Stomach (tissue), 9 donors: ENCODE results near the gene IFNAR1. TPM values are rescaled to one million over a fixed set of nuclear protein-coding genes. Genes with fewer than 3 reads are reported as not detected.

Source experiments
- DNase-seq, 2 donors: peaks; one replicate each; pipeline versions ENCODE4 v3.0.0 to v3.0.0-alpha.2; 2013 to 2019
- H3K27ac ChIP-seq, 5 donors: fragments of 200-600 bp in 4 of 5; sonication (generic) in 4 of 5; one replicate each; pipeline ENCODE4 v1.5.1; 2013 to 2019; ENCODE audit warnings: mild to moderate bottlenecking in 1 of 5, moderate library complexity in 1 of 5
- H3K27me3 ChIP-seq, 3 donors: fragments of 200-600 bp; sonication (generic); one replicate each; pipeline ENCODE4 v1.5.1; 2017 to 2019; ENCODE audit warnings: mixed run types in 1 of 3
- H3K36me3 ChIP-seq, 4 donors: fragments of 200-600 bp; sonication (generic); 1 replicate in 3 of 4; 2 replicates in 1 of 4; pipeline ENCODE4 v1.5.1; 2016 to 2019
- H3K4me1 ChIP-seq, 4 donors: fragments of 200-600 bp; sonication (generic); one replicate each; pipeline ENCODE4 v1.5.1; 2016 to 2019
- H3K4me3 ChIP-seq, 4 donors: fragments of 200-600 bp; sonication (generic) in 3 of 4; one replicate each; pipeline ENCODE4 v1.5.1; 2016 to 2019; ENCODE audit warnings: mild to moderate bottlenecking in 1 of 4
- H3K9me3 ChIP-seq, 4 donors: fragments of 200-600 bp; sonication (generic); one replicate each; pipeline ENCODE4 v1.5.1; 2016 to 2019
- EP300 ChIP-seq: sonication (generic); formaldehyde crosslinking; IDR thresholded peaks from one replicate; pipeline ENCODE4 v1.6.1; 2017; ENCODE audit warnings: antibody characterized with exemption
- POLR2A ChIP-seq, 4 donors: fragments of 450-650 bp; IDR thresholded peaks; one replicate each; pipeline ENCODE4 v1.6.1; 2016; ENCODE audit warnings: antibody characterized with exemption in 4 of 4, control low read depth in 2 of 4, mild to moderate bottlenecking in 1 of 4, moderate library complexity in 1 of 4
- POLR2AphosphoS5 ChIP-seq, 3 donors: sonication (generic); formaldehyde crosslinking; IDR thresholded peaks; one replicate each; pipeline ENCODE4 v1.6.1; 2016; ENCODE audit warnings: antibody characterized with exemption in 3 of 3
- WGBS, 5 donors: extraction: QIAGEN DNeasy Blood & Tissue Kit in 3 of 5; methylation state at CpG; one replicate each; pipeline versions ENCODE4 v1.1.5 to v1.1.7; 2013 to 2018; 5-methylcytosine and 5-hydroxymethylcytosine counted together
- intact Hi-C: fragments of 100-400 bp; cut with DNase I; formaldehyde crosslinking; loops from one replicate; pipeline ENCODE4 v1.15.1; 2023; ENCODE audit warnings: low total_unique reads
- polyA plus RNA-seq, 3 donors: library from polyadenylated mRNA; stranded (reverse); fragments of 200-250 nt; gene quantifications; one replicate each; pipeline ENCODE4 v1.2.3, GENCODE V29; 2013
- total RNA-seq, 5 donors: library from RNA; depleted of rRNA; stranded (reverse); fragments of >200 nt; gene quantifications; one replicate each; pipeline versions ENCODE4 v1.1.0 to v1.2.3, GENCODE V29; 2014 to 2016
- TF ChIP-seq, protein P1 (sequence below), 7 experiments: fragments of 450-650 bp in 4 of 7; fragments of 200-600 bp in 3 of 7; sonication (generic) in 3 of 7; IDR thresholded peaks; one replicate each; pipeline ENCODE4 v1.5.1; 2016 to 2019; ENCODE audit warnings: antibody characterized with exemption in 7 of 7, control low read depth in 2 of 7, mild to moderate bottlenecking in 1 of 7
- donor health status: healthy with polysubstance abuse.
- donor health status: Bipolar disorder and iron deficiency.
- donor health status: healthy.

IFNAR1 gene
- total and polyA plus RNA-seq, 8 donors = 2.6 to 34.5 (median 11.2) TPM

DNA sequence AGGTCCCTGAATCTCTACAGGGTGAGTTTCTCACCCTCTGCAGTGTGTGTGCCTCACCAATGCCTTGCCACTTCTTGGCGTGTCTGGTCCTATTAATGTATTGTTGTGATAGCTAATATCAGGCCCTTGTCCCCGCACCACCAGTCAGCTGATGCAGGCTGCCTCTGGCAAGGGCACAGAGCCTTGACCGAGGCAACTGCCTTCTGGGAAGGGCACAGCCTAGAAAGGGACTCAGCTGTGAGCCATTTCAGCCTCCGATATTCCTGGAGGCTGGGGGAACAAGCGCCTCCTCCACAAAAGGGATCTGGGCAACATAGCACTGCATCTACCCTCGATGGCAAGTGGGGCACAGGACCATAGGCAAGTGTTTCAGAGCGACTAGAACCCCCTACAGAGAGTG lies 31.6 kb upstream of the IFNAR1 start:
- H3K27me3 ChIP-seq = no peaks in the 10 kb centered on the region
- peaks cover 11 to 97% (median 86%) of the 10 kb centered on the region in 4 donors for H3K36me3 ChIP-seq
- TF ChIP-seq, protein P1, sequence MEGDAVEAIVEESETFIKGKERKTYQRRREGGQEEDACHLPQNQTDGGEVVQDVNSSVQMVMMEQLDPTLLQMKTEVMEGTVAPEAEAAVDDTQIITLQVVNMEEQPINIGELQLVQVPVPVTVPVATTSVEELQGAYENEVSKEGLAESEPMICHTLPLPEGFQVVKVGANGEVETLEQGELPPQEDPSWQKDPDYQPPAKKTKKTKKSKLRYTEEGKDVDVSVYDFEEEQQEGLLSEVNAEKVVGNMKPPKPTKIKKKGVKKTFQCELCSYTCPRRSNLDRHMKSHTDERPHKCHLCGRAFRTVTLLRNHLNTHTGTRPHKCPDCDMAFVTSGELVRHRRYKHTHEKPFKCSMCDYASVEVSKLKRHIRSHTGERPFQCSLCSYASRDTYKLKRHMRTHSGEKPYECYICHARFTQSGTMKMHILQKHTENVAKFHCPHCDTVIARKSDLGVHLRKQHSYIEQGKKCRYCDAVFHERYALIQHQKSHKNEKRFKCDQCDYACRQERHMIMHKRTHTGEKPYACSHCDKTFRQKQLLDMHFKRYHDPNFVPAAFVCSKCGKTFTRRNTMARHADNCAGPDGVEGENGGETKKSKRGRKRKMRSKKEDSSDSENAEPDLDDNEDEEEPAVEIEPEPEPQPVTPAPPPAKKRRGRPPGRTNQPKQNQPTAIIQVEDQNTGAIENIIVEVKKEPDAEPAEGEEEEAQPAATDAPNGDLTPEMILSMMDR (IDR thresholded peaks at IDR 0.05) = no peak
- TF ChIP-seq POLR2A (IDR thresholded peaks at IDR 0.05) = no peak
- TF ChIP-seq POLR2AphosphoS5 (IDR thresholded peaks at IDR 0.05) = no peak
- TF ChIP-seq EP300 = no peak
- peak overlapping the region in 4 of 5 donors; percentile 9 to 35 (median 29) for H3K27ac ChIP-seq
- H3K4me3 ChIP-seq = no peak overlapping the region
- 53 to 82% (median 68%) methylated on average over 5 to 7 of the region's 7 CpGs for WGBS, 5 donors
- peaks cover 8 to 35% (median 20%) of the 10 kb centered on the region in 4 donors for H3K4me1 ChIP-seq
- DNase-seq = no peak
- intact Hi-C loops = no loop called here
- H3K9me3 ChIP-seq = no peaks in the 10 kb centered on the region

DNA sequence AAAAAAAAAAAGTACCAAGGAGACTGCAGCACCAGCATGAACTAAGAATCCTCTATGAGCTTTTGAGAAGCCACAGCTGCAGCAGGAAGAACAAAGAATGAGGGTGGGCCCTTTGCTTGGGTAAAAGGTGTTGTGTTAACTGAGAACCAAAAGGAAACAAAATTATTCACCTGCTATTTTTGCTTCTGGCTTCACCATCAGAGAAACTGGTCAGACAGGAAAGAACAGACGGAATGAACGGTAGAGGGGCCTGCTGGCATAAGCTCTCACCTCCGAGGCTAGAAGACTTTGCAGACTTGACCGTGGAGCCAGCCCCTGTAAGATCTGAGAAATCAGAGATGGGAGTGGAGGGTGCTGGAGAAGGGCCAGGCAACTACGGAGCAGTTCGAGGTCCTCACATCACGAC lies 31.0 kb upstream of the IFNAR1 start:
- peaks cover 11 to 90% (median 79%) of the 10 kb centered on the region in 4 donors for H3K36me3 ChIP-seq
- peak in 1 of 2 donors; percentile 68 for DNase-seq
- intact Hi-C loops = no loop called here
- H3K4me3 ChIP-seq = no peak overlapping the region
- TF ChIP-seq EP300 = no peak
- no peak for TF ChIP-seq POLR2AphosphoS5 (IDR thresholded peaks at IDR 0.05)
- TF ChIP-seq POLR2A (IDR thresholded peaks at IDR 0.05) = no peak
- TF ChIP-seq, protein P1 (IDR thresholded peaks at IDR 0.05) = no peak
- H3K4me1 ChIP-seq = peaks cover 8 to 40% (median 19%) of the 10 kb centered on the region in 4 donors
- 24 to 49% (median 32%) methylated on average over 7 of the region's 7 CpGs for WGBS, 5 donors
- no peaks in the 10 kb centered on the region for H3K27me3 ChIP-seq
- no peaks in the 10 kb centered on the region for H3K9me3 ChIP-seq
- peak overlapping the region in 3 of 5 donors; percentile 26 to 35 (median 32) for H3K27ac ChIP-seq

DNA sequence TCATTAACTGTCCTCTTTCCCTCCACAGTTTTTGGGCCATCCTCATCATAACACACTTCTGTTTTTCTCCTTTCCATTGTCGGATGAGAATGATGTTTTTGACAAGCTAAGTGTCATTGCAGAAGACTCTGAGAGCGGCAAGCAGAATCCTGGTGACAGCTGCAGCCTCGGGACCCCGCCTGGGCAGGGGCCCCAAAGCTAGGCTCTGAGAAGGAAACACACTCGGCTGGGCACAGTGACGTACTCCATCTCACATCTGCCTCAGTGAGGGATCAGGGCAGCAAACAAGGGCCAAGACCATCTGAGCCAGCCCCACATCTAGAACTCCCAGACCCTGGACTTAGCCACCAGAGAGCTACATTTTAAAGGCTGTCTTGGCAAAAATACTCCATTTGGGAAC lies 28.6 kb upstream of the IFNAR1 start:
- peaks cover 11 to 70% (median 64%) of the 10 kb centered on the region in 4 donors for H3K36me3 ChIP-seq
- H3K27me3 ChIP-seq = no peaks in the 10 kb centered on the region
- TF ChIP-seq POLR2AphosphoS5 (IDR thresholded peaks at IDR 0.05) (no peak), POLR2A (IDR thresholded peaks at IDR 0.05) (no peak), EP300 (no peak)
- TF ChIP-seq, protein P1 (IDR thresholded peaks at IDR 0.05) = no peak
- no peak overlapping the region for H3K27ac ChIP-seq
- WGBS, 5 donors = 84 to 96% (median 92%) methylated on average over 4 to 6 of the region's 6 CpGs
- intact Hi-C loops = no loop called here
- peaks cover 8 to 45% (median 22%) of the 10 kb centered on the region in 4 donors for H3K4me1 ChIP-seq
- H3K4me3 ChIP-seq = no peak overlapping the region
- no peak for DNase-seq
- H3K9me3 ChIP-seq = no peaks in the 10 kb centered on the region

DNA sequence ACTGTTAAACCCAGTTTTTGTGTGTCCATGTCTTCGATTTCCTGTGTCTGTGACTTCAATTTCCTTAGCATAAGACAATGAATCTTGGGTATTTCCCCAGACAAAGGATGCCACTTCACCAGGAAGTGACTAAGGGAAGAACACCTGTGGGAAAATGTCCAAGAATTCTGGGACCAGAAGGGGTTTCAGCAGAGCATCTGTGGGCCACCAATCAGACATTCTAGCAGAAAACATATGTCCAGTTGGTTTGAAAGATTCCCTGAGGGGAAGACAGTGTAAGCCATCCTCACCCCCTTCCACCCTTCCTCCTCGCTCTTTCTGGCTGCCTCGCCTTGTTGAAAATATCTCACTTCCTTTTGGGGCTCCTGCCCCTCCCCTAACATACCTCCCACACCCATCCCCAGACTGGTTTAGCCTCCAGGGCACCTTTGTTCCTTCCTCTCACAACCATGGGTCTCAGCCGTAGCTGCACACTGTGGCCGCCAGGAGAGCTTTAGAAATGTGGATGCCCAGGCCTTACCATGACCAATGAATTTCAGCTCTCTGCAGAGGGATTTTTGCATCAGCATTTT lies 25.5 kb upstream of the IFNAR1 start:
- intact Hi-C loops = no loop called here
- WGBS, 5 donors = 54 to 65% (median 59%) methylated on average over 5 of the region's 5 CpGs
- Histone ChIP-seq H3K9me3 (no peaks in the 10 kb centered on the region), H3K27me3 (no peaks in the 10 kb centered on the region), H3K4me3 (no peak overlapping the region), H3K36me3 (peaks cover 7 to 38% (median 33%) of the 10 kb centered on the region in 4 donors), H3K4me1 (peaks cover 0 to 43% (median 18%) of the 10 kb centered on the region in 4 donors), H3K27ac (peak overlapping the region in 2 of 5 donors; percentile 83 to 86)
- TF ChIP-seq, protein P1 (IDR thresholded peaks at IDR 0.05) = no peak
- TF ChIP-seq EP300 (no peak), POLR2A (IDR thresholded peaks at IDR 0.05) (no peak), POLR2AphosphoS5 (IDR thresholded peaks at IDR 0.05) (no peak)
- DNase-seq = peak in 1 of 2 donors; percentile 50
